NB4 (cell line): ENCODE results near the gene SYDE2.

Source experiments
- MYC ChIP-seq: IDR thresholded peaks from 2 replicates; pipeline ENCODE4 v1.6.1; 2011; ENCODE audit warnings: low read depth, low read length
- POLR2A ChIP-seq: IDR thresholded peaks from 2 replicates; pipeline ENCODE4 v1.6.1; 2011; ENCODE audit warnings: mild to moderate bottlenecking; ENCODE audit not compliant: insufficient read length; ENCODE audit errors: extremely low read depth

DNA sequence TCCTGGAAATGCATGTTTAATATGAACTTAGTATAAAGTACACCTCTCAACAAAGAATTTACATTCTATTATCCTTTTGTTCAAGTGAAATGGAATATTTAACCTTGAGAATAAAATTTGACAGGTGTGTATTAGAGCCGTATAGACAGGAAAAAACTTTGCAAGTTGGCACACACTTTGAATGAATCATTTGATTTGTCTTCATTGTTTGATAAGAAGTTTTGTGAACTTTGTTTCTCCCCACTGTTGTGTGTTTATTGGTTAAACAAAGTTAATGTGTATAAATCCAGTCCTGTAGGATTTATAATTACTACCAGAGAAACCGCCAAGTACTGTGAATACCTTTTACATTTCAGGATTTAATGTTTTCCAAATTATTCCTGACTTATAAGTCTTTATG lies 2.0 kb downstream of the SYDE2 start:
- TF ChIP-seq MYC (no peak), POLR2A (no peak)
